PC-9 (cell line): ENCODE measurements around the gene SLC24A4. TPM values are rescaled to one million over a fixed set of nuclear protein-coding genes. Genes with fewer than 3 reads are reported as not detected.

ENCODE experiments used
- BruUV-seq: library from RNA; stranded (reverse); fragments of 400-500 nt; replicated peaks from 2 replicates; lab custom pipeline; 2021; lab: Mats Ljungman, UMichigan
- CTCF ChIA-PET: fragments of 300-600 bp; sonication (Branson Sonifier 250); formaldehyde crosslinking; loops from one replicate; lab custom pipeline; 2022; ENCODE audit warnings: antibody characterized with exemption; lab: Charles Lee
- POLR2A ChIA-PET: fragments of 300-600 bp; sonication (Branson Sonifier 250); formaldehyde crosslinking; loops from one replicate; lab custom pipeline; 2022; ENCODE audit warnings: antibody characterized with exemption; ENCODE audit not compliant: unreplicated experiment; lab: Charles Lee
- DNase-seq, 2 experiments: peaks; one replicate each; pipeline versions ENCODE4 v3.0.0 to v3.0.0-alpha.2; 2015 to 2022; ENCODE audit warnings: mixed read lengths in 1 of 2
- H2AFZ ChIP-seq: fragments of 200-600 bp; sonication (generic); 2 replicates; pipeline ENCODE4 v1.8.1; 2017; ENCODE audit warnings: antibody characterized with exemption
- H3F3A ChIP-seq: fragments of 200-600 bp; sonication (generic); 2 replicates; pipeline ENCODE4 v1.8.1; 2017; ENCODE audit warnings: antibody characterized with exemption, mild to moderate bottlenecking, low read depth; ENCODE audit not compliant: insufficient read depth
- H3K27ac ChIP-seq: fragments of 200-600 bp; sonication (generic); 2 replicates; pipeline ENCODE4 v1.6.1; 2016; ENCODE audit warnings: mixed run types
- H3K27me3 ChIP-seq: fragments of 200-600 bp; sonication (generic); 2 replicates; pipeline ENCODE4 v1.6.1; 2016; ENCODE audit warnings: low read depth, mixed run types; ENCODE audit not compliant: insufficient read depth
- H3K36me3 ChIP-seq: fragments of 200-600 bp; sonication (generic); 2 replicates; pipeline ENCODE4 v1.6.1; 2016; ENCODE audit warnings: low read depth, mixed run types
- H3K4me1 ChIP-seq: fragments of 200-600 bp; sonication (generic); replicated peaks from 2 replicates; pipeline ENCODE4 v1.6.1; 2016; ENCODE audit warnings: mixed run types; ENCODE audit not compliant: insufficient read depth
- H3K4me2 ChIP-seq: fragments of 200-600 bp; sonication (generic); 2 replicates; pipeline ENCODE4 v1.6.1; 2017; ENCODE audit warnings: mixed run types
- H3K4me3 ChIP-seq: fragments of 200-600 bp; sonication (generic); 2 replicates; pipeline ENCODE4 v1.6.1; 2016; ENCODE audit warnings: mixed run types
- H3K79me2 ChIP-seq: fragments of 200-600 bp; sonication (generic); 2 replicates; pipeline ENCODE4 v1.6.1; 2017; ENCODE audit warnings: low read depth, mixed run types
- H3K9me2 ChIP-seq: fragments of 200-600 bp; sonication (generic); 2 replicates; pipeline ENCODE4 v1.8.1; 2017; ENCODE audit warnings: mild to moderate bottlenecking; ENCODE audit not compliant: insufficient read depth
- H3K9me3 ChIP-seq: fragments of 200-600 bp; sonication (generic); 2 replicates; pipeline ENCODE4 v1.8.1; 2016; ENCODE audit warnings: low read depth; ENCODE audit not compliant: insufficient read depth
- H4K20me1 ChIP-seq: fragments of 200-600 bp; sonication (generic); 2 replicates; pipeline ENCODE4 v1.8.1; 2017; ENCODE audit not compliant: insufficient read depth
- EZH2 ChIP-seq: fragments of 200-600 bp; sonication (generic); IDR thresholded peaks from 2 replicates; pipeline ENCODE4 v1.8.0; 2017; ENCODE audit warnings: antibody characterized with exemption, low read depth
- intact Hi-C: fragments of 100-400 bp; cut with micrococcal nuclease; formaldehyde crosslinking; loops from one replicate; pipeline ENCODE4 v1.10.0; 2022; ENCODE audit not compliant: unreplicated experiment
- total RNA-seq: library from RNA; stranded (reverse); gene quantifications from 2 replicates; pipeline ENCODE4 v1.2.3, GENCODE V29; 2021
- TF ChIP-seq, protein P1 (sequence below): fragments of 200-600 bp; sonication (generic); conservative IDR thresholded peaks from 2 replicates; pipeline ENCODE4 v1.6.1; 2017; ENCODE audit warnings: mixed run types, antibody characterized with exemption, mild to moderate bottlenecking, moderate library complexity

SLC24A4 gene
- total RNA-seq, 1 experiment from 2014 or later = not detected

- Histone ChIP-seq H3K36me3 (no peaks in the 10 kb centered on the region), H3K9me2 (no peaks in the 10 kb centered on the region), H3K4me2 (no peak overlapping the region), H2AFZ (no peak overlapping the region), H3K9me3 (peaks cover 10% of the 10 kb centered on the region; the same call in 1 of the 2 replicates), H3K27ac (peak overlapping the region; percentile 63), H3K27me3 (no peaks in the 10 kb centered on the region), H3K4me1 (peaks cover 20% of the 10 kb centered on the region), H3K79me2 (no peaks in the 10 kb centered on the region), H3K4me3 (no peak overlapping the region), H4K20me1 (no peaks in the 10 kb centered on the region), H3F3A (peaks cover 9% of the 10 kb centered on the region; the same call in 1 of the 2 replicates)
- ChIA-PET POLR2A (no interaction called here), CTCF (no interaction called here)
- no peak for DNase-seq
- intact Hi-C loops = no loop called here
- BruUV-seq = no TSS peak
- TF ChIP-seq, protein P1, sequence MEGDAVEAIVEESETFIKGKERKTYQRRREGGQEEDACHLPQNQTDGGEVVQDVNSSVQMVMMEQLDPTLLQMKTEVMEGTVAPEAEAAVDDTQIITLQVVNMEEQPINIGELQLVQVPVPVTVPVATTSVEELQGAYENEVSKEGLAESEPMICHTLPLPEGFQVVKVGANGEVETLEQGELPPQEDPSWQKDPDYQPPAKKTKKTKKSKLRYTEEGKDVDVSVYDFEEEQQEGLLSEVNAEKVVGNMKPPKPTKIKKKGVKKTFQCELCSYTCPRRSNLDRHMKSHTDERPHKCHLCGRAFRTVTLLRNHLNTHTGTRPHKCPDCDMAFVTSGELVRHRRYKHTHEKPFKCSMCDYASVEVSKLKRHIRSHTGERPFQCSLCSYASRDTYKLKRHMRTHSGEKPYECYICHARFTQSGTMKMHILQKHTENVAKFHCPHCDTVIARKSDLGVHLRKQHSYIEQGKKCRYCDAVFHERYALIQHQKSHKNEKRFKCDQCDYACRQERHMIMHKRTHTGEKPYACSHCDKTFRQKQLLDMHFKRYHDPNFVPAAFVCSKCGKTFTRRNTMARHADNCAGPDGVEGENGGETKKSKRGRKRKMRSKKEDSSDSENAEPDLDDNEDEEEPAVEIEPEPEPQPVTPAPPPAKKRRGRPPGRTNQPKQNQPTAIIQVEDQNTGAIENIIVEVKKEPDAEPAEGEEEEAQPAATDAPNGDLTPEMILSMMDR = no peak
- TF ChIP-seq EZH2 = no peak
Observed at GRCh38 chr14:92426237-92426636, 103.3 kb downstream of the SLC24A4 start.

GRCh38 chr14:92427096-92427495 is 104.1 kb downstream of the SLC24A4 start:
- Histone ChIP-seq H3K79me2 (no peaks in the 10 kb centered on the region), H3K36me3 (no peaks in the 10 kb centered on the region), H3K27me3 (no peaks in the 10 kb centered on the region), H2AFZ (no peak overlapping the region), H3K27ac (no peak overlapping the region), H4K20me1 (no peaks in the 10 kb centered on the region), H3K9me3 (peaks cover 10% of the 10 kb centered on the region; the same call in 1 of the 2 replicates), H3K9me2 (no peaks in the 10 kb centered on the region), H3K4me2 (no peak overlapping the region), H3K4me1 (peaks cover 20% of the 10 kb centered on the region), H3F3A (peaks cover 9% of the 10 kb centered on the region; the same call in 1 of the 2 replicates), H3K4me3 (no peak overlapping the region)
- DNase-seq = no peak
- no peak for TF ChIP-seq EZH2
- TF ChIP-seq, protein P1 = no peak
- ChIA-PET POLR2A (no interaction called here), CTCF (no interaction called here)
- intact Hi-C loops = no loop called here
- no TSS peak for BruUV-seq

GRCh38 chr14:92430686-92431085 is 107.7 kb downstream of the SLC24A4 start:
- no TSS peak for BruUV-seq
- CTCF ChIA-PET = no interaction called here
- H4K20me1 ChIP-seq = no peaks in the 10 kb centered on the region
- DNase-seq = no peak
- no peak overlapping the region for H3K27ac ChIP-seq
- POLR2A ChIA-PET = no interaction called here
- H3F3A ChIP-seq = peaks cover 3% of the 10 kb centered on the region; the same call in 1 of the 2 replicates
- H3K36me3 ChIP-seq = no peaks in the 10 kb centered on the region
- peaks cover 15% of the 10 kb centered on the region for H3K4me1 ChIP-seq
- H3K9me2 ChIP-seq = no peaks in the 10 kb centered on the region
- no peak overlapping the region for H3K4me3 ChIP-seq
- H3K4me2 ChIP-seq = no peak overlapping the region
- TF ChIP-seq EZH2 = no peak
- TF ChIP-seq, protein P1 = no peak
- H3K9me3 ChIP-seq = peaks cover 7% of the 10 kb centered on the region
- intact Hi-C loops = no loop called here
- no peak overlapping the region for H2AFZ ChIP-seq
- no peaks in the 10 kb centered on the region for H3K27me3 ChIP-seq
- no peaks in the 10 kb centered on the region for H3K79me2 ChIP-seq
